Astrocyte of the cerebellum (primary cell): Measurements from ENCODE around the gene ADCY3.

Experiments used
- DNase-seq: peaks from one replicate; pipeline ENCODE4 v3.0.0-alpha.2; 2011; ENCODE audit warnings: low read depth
- H3K4me3 ChIP-seq: 2 replicates; pipeline ENCODE4 v1.5.1; 2011; ENCODE audit warnings: mild to moderate bottlenecking, low read depth, low read length, moderate library complexity
- CTCF ChIP-seq: IDR thresholded peaks from 2 replicates; pipeline ENCODE4 v1.5.1; 2012; ENCODE audit warnings: low read length, low read depth, moderate library complexity, mild to moderate bottlenecking; ENCODE audit errors: missing control alignments
- in situ Hi-C: cut with HindIII; loops from 2 replicates; pipeline ENCODE4 v1.10.0; 2017; ENCODE audit warnings: low sequenced_read_pairs

ADCY3 gene

GRCh38 chr2:24828238-24828996, 91.6 kb downstream of the ADCY3 start:
- in situ Hi-C loops, result no loop called here
- H3K4me3 ChIP-seq, result no peak overlapping the region
- no peak for TF ChIP-seq CTCF
- no peak for DNase-seq

GRCh38 chr2:24827321-24828237, 92.5 kb downstream of the ADCY3 start:
- no peak overlapping the region for H3K4me3 ChIP-seq
- in situ Hi-C loops, result no loop called here
- DNase-seq, result peak; percentile 87
- peak; percentile 95 for TF ChIP-seq CTCF

- in situ Hi-C loops, result no loop called here
- TF ChIP-seq CTCF, result no peak
- no peak overlapping the region for H3K4me3 ChIP-seq
- no peak for DNase-seq
Measured at GRCh38 chr2:24826773-24827145, 93.3 kb downstream of the ADCY3 start.

GRCh38 chr2:24825883-24826772, 93.9 kb downstream of the ADCY3 start:
- no peak for DNase-seq
- H3K4me3 ChIP-seq, result no peak overlapping the region
- no peak for TF ChIP-seq CTCF
- in situ Hi-C loops, result no loop called here

GRCh38 chr2:24824966-24825882, 94.8 kb downstream of the ADCY3 start:
- peak; percentile 49 for TF ChIP-seq CTCF
- no peak for DNase-seq
- no peak overlapping the region for H3K4me3 ChIP-seq
- in situ Hi-C loops, result loop anchor here (25.0 kb wide), 1 partner anchor 413 kb away; no protein-coding TSS in a partner anchor
